Neural cell (in vitro differentiated cells): ENCODE measurements around the gene DNAH17. TPM values are rescaled to one million over a fixed set of nuclear protein-coding genes. Genes with fewer than 3 reads are reported as not detected.

Experiments used
- H2AFZ ChIP-seq: fragments of 200-600, 300-800 bp; sonication (generic), shearing (Covaris generic); 2 replicates; pipeline ENCODE4 v1.6.0; 2014; ENCODE audit warnings: low read depth, mild to moderate bottlenecking, antibody characterized with exemption, low read length, moderate library complexity
- H3F3A ChIP-seq: fragments of 200-600 bp; shearing (Covaris generic); 2 replicates; pipeline ENCODE4 v1.6.1; 2016; ENCODE audit warnings: mild to moderate bottlenecking, moderate library complexity, mixed read lengths, antibody characterized with exemption, low read length; ENCODE audit not compliant: insufficient read depth, poor library complexity, severe bottlenecking
- H3K27ac ChIP-seq: fragments of 200-600, 300-800 bp; sonication (generic), shearing (Covaris generic); 2 replicates; pipeline ENCODE4 v1.5.1; 2014; ENCODE audit warnings: mild to moderate bottlenecking, low read length, moderate library complexity
- H3K27me3 ChIP-seq: fragments of 300-800, 200-600 bp; sonication (generic), shearing (Covaris generic); 2 replicates; pipeline ENCODE4 v1.6.0; 2014; ENCODE audit warnings: mild to moderate bottlenecking, low read depth, low read length, moderate library complexity; ENCODE audit not compliant: insufficient read depth
- H3K36me3 ChIP-seq: fragments of 300-800, 200-600 bp; sonication (generic), shearing (Covaris generic); 2 replicates; pipeline ENCODE4 v1.5.1; 2014; ENCODE audit warnings: mild to moderate bottlenecking, antibody characterized with exemption, low read length, moderate library complexity; ENCODE audit not compliant: insufficient read depth
- H3K4me2 ChIP-seq: fragments of 300-800, 200-600 bp; sonication (generic), shearing (Covaris generic); 2 replicates; pipeline ENCODE4 v1.6.0; 2014; ENCODE audit warnings: mild to moderate bottlenecking, low read length
- H3K4me3 ChIP-seq: fragments of 300-800, 200-600 bp; sonication (generic), shearing (Covaris generic); 2 replicates; pipeline ENCODE4 v1.5.1; 2014; ENCODE audit warnings: mild to moderate bottlenecking, low read length, moderate library complexity
- H3K79me2 ChIP-seq: fragments of 200-600 bp; shearing (Covaris generic); replicated peaks from 2 replicates; pipeline ENCODE4 v1.6.0; 2014; ENCODE audit warnings: mild to moderate bottlenecking, low read length, moderate library complexity; ENCODE audit not compliant: insufficient read depth
- H3K9ac ChIP-seq: fragments of 300-800, 200-600 bp; sonication (generic), shearing (Covaris generic); 2 replicates; pipeline ENCODE4 v1.6.1; 2016; ENCODE audit warnings: mild to moderate bottlenecking, low read length, mixed read lengths
- H3K9me2 ChIP-seq: fragments of 200-600 bp; shearing (Covaris generic); 2 replicates; pipeline ENCODE4 v1.6.1; 2016; ENCODE audit warnings: mild to moderate bottlenecking, low read length, mixed read lengths; ENCODE audit not compliant: insufficient read depth
- H3K9me3 ChIP-seq: fragments of 200-600, 300-800 bp; sonication (generic), shearing (Covaris generic); 2 replicates; pipeline ENCODE4 v1.6.1; 2016; ENCODE audit warnings: mild to moderate bottlenecking, mixed run types, low read length, moderate library complexity, mixed read lengths
- H4K20me1 ChIP-seq: fragments of 200-600 bp; shearing (Covaris generic); 2 replicates; pipeline ENCODE4 v1.6.1; 2016; ENCODE audit warnings: mild to moderate bottlenecking, mixed run types; ENCODE audit not compliant: insufficient read depth
- CTCF ChIP-seq: fragments of 450-650 bp; IDR thresholded peaks from 2 replicates; pipeline ENCODE4 v1.5.1; 2014; ENCODE audit warnings: antibody characterized with exemption, mild to moderate bottlenecking, moderate library complexity; ENCODE audit not compliant: poor library complexity, severe bottlenecking
- EP300 ChIP-seq: fragments of 450-650 bp; conservative IDR thresholded peaks from 2 replicates; pipeline ENCODE4 v1.6.1; 2014; ENCODE audit warnings: antibody characterized with exemption, mild to moderate bottlenecking, moderate library complexity; ENCODE audit not compliant: poor library complexity, severe bottlenecking
- EZH2 ChIP-seq: fragments of 200-600, 300-800 bp; shearing (Covaris generic), sonication (generic); IDR thresholded peaks from 2 replicates; pipeline ENCODE4 v1.6.1; 2014; ENCODE audit warnings: antibody characterized with exemption, low read length, borderline replicate concordance, mild to moderate bottlenecking; ENCODE audit not compliant: insufficient read depth, poor library complexity, severe bottlenecking
- MXI1 ChIP-seq: fragments of 450-650 bp; conservative IDR thresholded peaks from 2 replicates; pipeline ENCODE4 v1.6.1; 2014; ENCODE audit warnings: antibody characterized with exemption, mild to moderate bottlenecking; ENCODE audit not compliant: poor library complexity, severe bottlenecking
- POLR2AphosphoS5 ChIP-seq: IDR thresholded peaks from 2 replicates; pipeline ENCODE4 v1.6.1; 2012
- RAD21 ChIP-seq: fragments of 450-650 bp; conservative IDR thresholded peaks from 2 replicates; pipeline ENCODE4 v1.6.1; 2014; ENCODE audit warnings: antibody characterized with exemption, mild to moderate bottlenecking, moderate library complexity
- SMC3 ChIP-seq: fragments of 450-650 bp; conservative IDR thresholded peaks from 2 replicates; pipeline ENCODE4 v1.6.1; 2014; ENCODE audit warnings: antibody characterized with exemption, mild to moderate bottlenecking, moderate library complexity; ENCODE audit not compliant: poor library complexity
- TAF1 ChIP-seq: IDR thresholded peaks from 2 replicates; pipeline ENCODE4 v1.6.1; 2012; ENCODE audit warnings: low read depth
- polyA plus RNA-seq: library from polyadenylated mRNA; depleted of rRNA; stranded (reverse); fragments of >200 nt; gene quantifications from 2 replicates; pipeline ENCODE4 v1.2.3, GENCODE V29; 2014
- TF ChIP-seq, protein P1 (sequence below): IDR thresholded peaks from 2 replicates; pipeline ENCODE4 v1.6.1; 2012; ENCODE audit warnings: borderline replicate concordance

DNAH17 gene
- polyA plus RNA-seq, 1 donor from 2014 or later = not detected

- no peaks in the 10 kb centered on the region for H3F3A ChIP-seq
- no peaks in the 10 kb centered on the region for H3K79me2 ChIP-seq
- H3K4me3 ChIP-seq = no peak overlapping the region
- TF ChIP-seq POLR2AphosphoS5 = no peak
- no peak for TF ChIP-seq RAD21
- no peak for TF ChIP-seq CTCF
- TF ChIP-seq, protein P1, sequence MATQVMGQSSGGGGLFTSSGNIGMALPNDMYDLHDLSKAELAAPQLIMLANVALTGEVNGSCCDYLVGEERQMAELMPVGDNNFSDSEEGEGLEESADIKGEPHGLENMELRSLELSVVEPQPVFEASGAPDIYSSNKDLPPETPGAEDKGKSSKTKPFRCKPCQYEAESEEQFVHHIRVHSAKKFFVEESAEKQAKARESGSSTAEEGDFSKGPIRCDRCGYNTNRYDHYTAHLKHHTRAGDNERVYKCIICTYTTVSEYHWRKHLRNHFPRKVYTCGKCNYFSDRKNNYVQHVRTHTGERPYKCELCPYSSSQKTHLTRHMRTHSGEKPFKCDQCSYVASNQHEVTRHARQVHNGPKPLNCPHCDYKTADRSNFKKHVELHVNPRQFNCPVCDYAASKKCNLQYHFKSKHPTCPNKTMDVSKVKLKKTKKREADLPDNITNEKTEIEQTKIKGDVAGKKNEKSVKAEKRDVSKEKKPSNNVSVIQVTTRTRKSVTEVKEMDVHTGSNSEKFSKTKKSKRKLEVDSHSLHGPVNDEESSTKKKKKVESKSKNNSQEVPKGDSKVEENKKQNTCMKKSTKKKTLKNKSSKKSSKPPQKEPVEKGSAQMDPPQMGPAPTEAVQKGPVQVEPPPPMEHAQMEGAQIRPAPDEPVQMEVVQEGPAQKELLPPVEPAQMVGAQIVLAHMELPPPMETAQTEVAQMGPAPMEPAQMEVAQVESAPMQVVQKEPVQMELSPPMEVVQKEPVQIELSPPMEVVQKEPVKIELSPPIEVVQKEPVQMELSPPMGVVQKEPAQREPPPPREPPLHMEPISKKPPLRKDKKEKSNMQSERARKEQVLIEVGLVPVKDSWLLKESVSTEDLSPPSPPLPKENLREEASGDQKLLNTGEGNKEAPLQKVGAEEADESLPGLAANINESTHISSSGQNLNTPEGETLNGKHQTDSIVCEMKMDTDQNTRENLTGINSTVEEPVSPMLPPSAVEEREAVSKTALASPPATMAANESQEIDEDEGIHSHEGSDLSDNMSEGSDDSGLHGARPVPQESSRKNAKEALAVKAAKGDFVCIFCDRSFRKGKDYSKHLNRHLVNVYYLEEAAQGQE = no peak
- no peak for TF ChIP-seq TAF1
- TF ChIP-seq EP300 = no peak
- no peak for TF ChIP-seq SMC3
- no peak for TF ChIP-seq EZH2
- TF ChIP-seq MXI1 = no peak
- no peaks in the 10 kb centered on the region for H3K9me2 ChIP-seq
- H3K9ac ChIP-seq = no peak overlapping the region
- H3K4me2 ChIP-seq = no peak overlapping the region
- H3K9me3 ChIP-seq = no peaks in the 10 kb centered on the region
- H2AFZ ChIP-seq = no peak overlapping the region
- H4K20me1 ChIP-seq = no peaks in the 10 kb centered on the region
- H3K36me3 ChIP-seq = no peaks in the 10 kb centered on the region
- no peak overlapping the region for H3K27ac ChIP-seq
- H3K27me3 ChIP-seq = no peaks in the 10 kb centered on the region
Observed at GRCh38 chr17:78507526-78507925, 69.7 kb downstream of the DNAH17 start.

- H3K4me3 ChIP-seq = no peak overlapping the region
- H2AFZ ChIP-seq = no peak overlapping the region
- H3K9me2 ChIP-seq = no peaks in the 10 kb centered on the region
- no peak overlapping the region for H3K27ac ChIP-seq
- TF ChIP-seq POLR2AphosphoS5 = no peak
- TF ChIP-seq EZH2 = no peak
- no peak for TF ChIP-seq CTCF
- no peak for TF ChIP-seq TAF1
- no peak for TF ChIP-seq EP300
- no peak for TF ChIP-seq RAD21
- H3F3A ChIP-seq = no peaks in the 10 kb centered on the region
- H3K36me3 ChIP-seq = no peaks in the 10 kb centered on the region
- H3K9ac ChIP-seq = no peak overlapping the region
- no peaks in the 10 kb centered on the region for H3K79me2 ChIP-seq
- H3K4me2 ChIP-seq = no peak overlapping the region
- H4K20me1 ChIP-seq = no peaks in the 10 kb centered on the region
- H3K9me3 ChIP-seq = no peaks in the 10 kb centered on the region
- no peaks in the 10 kb centered on the region for H3K27me3 ChIP-seq
Observed at GRCh38 chr17:78506454-78507309, 70.5 kb downstream of the DNAH17 start.
